HL-60 (cell line): ENCODE data around the gene HNRNPA3.

Experiments
- DNase-seq, 2 experiments: peaks; one replicate each; pipeline ENCODE4 v3.0.0-alpha.2; 2010 to 2020; ENCODE audit warnings: low read depth in 1 of 2, low spot score in 1 of 2
- H3K27ac ChIP-seq: fragments of 250-450 bp; sonication (Bioruptor Pico); replicated peaks from 2 replicates; pipeline ENCODE4 v1.5.1; 2020; ENCODE audit warnings: mild to moderate bottlenecking, moderate library complexity
- H3K27me3 ChIP-seq: fragments of 250-450 bp; sonication (Bioruptor Pico); 2 replicates; pipeline ENCODE4 v1.5.1; 2021; ENCODE audit warnings: mild to moderate bottlenecking, moderate library complexity; ENCODE audit not compliant: insufficient read depth, poor library complexity, severe bottlenecking
- H3K4me3 ChIP-seq: replicated peaks from 2 replicates; pipeline ENCODE4 v1.5.1; 2011; ENCODE audit warnings: mild to moderate bottlenecking, control low read depth, low read length; ENCODE audit not compliant: insufficient read depth
- GABPA ChIP-seq: IDR thresholded peaks from 2 replicates; pipeline ENCODE4 v1.6.1; 2012; ENCODE audit warnings: low read depth
- POLR2AphosphoS5 ChIP-seq: IDR thresholded peaks from 2 replicates; pipeline ENCODE4 v1.6.1; 2012; ENCODE audit warnings: low read depth
- SPI1 ChIP-seq: IDR thresholded peaks from 2 replicates; pipeline ENCODE4 v1.6.1; 2012; ENCODE audit warnings: low read depth, mild to moderate bottlenecking, borderline replicate concordance
- TF ChIP-seq, protein P1 (sequence below): IDR thresholded peaks from 2 replicates; pipeline ENCODE4 v1.6.1; 2012; ENCODE audit warnings: low read depth; ENCODE audit not compliant: insufficient replicate concordance
- TF ChIP-seq, protein P2 (sequence below): IDR thresholded peaks from one replicate; pipeline ENCODE4 v1.5.1; 2011; ENCODE audit warnings: low read length, control low read depth, inconsistent platforms; ENCODE audit not compliant: insufficient read depth

Gene HNRNPA3

DNA sequence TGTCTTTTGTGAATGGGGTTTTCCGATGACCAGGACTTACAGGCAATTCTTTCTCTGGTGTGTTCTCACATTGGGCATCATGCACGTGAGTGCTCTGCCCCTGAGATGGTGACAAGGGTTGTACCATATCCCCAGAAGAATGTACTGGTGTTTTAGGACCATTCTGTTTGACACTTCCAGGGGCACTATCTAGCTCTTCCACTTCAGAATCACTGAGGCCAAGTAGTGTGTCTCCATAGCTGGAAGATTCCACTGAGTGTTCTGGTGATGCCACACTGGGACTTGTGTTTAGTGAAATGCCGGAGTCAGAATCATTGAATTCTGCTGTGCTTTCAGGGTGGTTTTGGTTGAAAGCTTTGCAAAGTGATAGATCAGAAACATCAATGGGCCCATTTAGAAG lies 18.7 kb downstream of the HNRNPA3 start:
- DNase-seq, result no peak
- no peak for TF ChIP-seq POLR2AphosphoS5
- TF ChIP-seq, protein P1, sequence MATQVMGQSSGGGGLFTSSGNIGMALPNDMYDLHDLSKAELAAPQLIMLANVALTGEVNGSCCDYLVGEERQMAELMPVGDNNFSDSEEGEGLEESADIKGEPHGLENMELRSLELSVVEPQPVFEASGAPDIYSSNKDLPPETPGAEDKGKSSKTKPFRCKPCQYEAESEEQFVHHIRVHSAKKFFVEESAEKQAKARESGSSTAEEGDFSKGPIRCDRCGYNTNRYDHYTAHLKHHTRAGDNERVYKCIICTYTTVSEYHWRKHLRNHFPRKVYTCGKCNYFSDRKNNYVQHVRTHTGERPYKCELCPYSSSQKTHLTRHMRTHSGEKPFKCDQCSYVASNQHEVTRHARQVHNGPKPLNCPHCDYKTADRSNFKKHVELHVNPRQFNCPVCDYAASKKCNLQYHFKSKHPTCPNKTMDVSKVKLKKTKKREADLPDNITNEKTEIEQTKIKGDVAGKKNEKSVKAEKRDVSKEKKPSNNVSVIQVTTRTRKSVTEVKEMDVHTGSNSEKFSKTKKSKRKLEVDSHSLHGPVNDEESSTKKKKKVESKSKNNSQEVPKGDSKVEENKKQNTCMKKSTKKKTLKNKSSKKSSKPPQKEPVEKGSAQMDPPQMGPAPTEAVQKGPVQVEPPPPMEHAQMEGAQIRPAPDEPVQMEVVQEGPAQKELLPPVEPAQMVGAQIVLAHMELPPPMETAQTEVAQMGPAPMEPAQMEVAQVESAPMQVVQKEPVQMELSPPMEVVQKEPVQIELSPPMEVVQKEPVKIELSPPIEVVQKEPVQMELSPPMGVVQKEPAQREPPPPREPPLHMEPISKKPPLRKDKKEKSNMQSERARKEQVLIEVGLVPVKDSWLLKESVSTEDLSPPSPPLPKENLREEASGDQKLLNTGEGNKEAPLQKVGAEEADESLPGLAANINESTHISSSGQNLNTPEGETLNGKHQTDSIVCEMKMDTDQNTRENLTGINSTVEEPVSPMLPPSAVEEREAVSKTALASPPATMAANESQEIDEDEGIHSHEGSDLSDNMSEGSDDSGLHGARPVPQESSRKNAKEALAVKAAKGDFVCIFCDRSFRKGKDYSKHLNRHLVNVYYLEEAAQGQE, result no peak
- no peak for TF ChIP-seq GABPA
- TF ChIP-seq, protein P2, sequence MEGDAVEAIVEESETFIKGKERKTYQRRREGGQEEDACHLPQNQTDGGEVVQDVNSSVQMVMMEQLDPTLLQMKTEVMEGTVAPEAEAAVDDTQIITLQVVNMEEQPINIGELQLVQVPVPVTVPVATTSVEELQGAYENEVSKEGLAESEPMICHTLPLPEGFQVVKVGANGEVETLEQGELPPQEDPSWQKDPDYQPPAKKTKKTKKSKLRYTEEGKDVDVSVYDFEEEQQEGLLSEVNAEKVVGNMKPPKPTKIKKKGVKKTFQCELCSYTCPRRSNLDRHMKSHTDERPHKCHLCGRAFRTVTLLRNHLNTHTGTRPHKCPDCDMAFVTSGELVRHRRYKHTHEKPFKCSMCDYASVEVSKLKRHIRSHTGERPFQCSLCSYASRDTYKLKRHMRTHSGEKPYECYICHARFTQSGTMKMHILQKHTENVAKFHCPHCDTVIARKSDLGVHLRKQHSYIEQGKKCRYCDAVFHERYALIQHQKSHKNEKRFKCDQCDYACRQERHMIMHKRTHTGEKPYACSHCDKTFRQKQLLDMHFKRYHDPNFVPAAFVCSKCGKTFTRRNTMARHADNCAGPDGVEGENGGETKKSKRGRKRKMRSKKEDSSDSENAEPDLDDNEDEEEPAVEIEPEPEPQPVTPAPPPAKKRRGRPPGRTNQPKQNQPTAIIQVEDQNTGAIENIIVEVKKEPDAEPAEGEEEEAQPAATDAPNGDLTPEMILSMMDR, result no peak
- TF ChIP-seq SPI1, result no peak
- H3K27ac ChIP-seq, result no peak overlapping the region

GRCh38 chr2:177232098-177232704 lies 19.6 kb downstream of the HNRNPA3 start:
- DNase-seq, result no peak
- no peak overlapping the region for H3K4me3 ChIP-seq
- no peaks in the 10 kb centered on the region for H3K27me3 ChIP-seq
- H3K27ac ChIP-seq, result no peak overlapping the region
- no peak for TF ChIP-seq SPI1
- no peak for TF ChIP-seq GABPA
- no peak for TF ChIP-seq POLR2AphosphoS5
- TF ChIP-seq, protein P1, result no peak
- TF ChIP-seq, protein P2, result no peak

More for the DNA sequence above, 18.7 kb downstream of the HNRNPA3 start:
- Histone ChIP-seq H3K27me3 (no peaks in the 10 kb centered on the region), H3K4me3 (no peak overlapping the region)

GRCh38 chr2:177234267-177234666 lies 21.7 kb downstream of the HNRNPA3 start:
- no peak for DNase-seq
- TF ChIP-seq GABPA (no peak), POLR2AphosphoS5 (no peak), SPI1 (no peak)
- TF ChIP-seq, protein P2, result no peak
- TF ChIP-seq, protein P1, result no peak
- no peak overlapping the region for H3K27ac ChIP-seq
- no peaks in the 10 kb centered on the region for H3K27me3 ChIP-seq
- H3K4me3 ChIP-seq, result no peak overlapping the region
